ENCODE measurements around the gene GNG12. TPM values are rescaled to one million over a fixed set of nuclear protein-coding genes. Genes with fewer than 3 reads are reported as not detected.

The GNG12 gene
- total and polyA plus RNA-seq, 2 experiments from 2014 or later: 25.4 to 33.9 TPM

GRCh38 chr1:67840449-67840848, 7.2 kb upstream of the GNG12 start:
- no peaks in the 10 kb centered on the region for H3K27me3 ChIP-seq
- H3K36me3 ChIP-seq: no peaks in the 10 kb centered on the region
- H3K4me1 ChIP-seq (ENCODE audit: low read depth): no peaks in the 10 kb centered on the region
- no peak for TF ChIP-seq CTCF (IDR thresholded peaks at IDR 0.05; ENCODE audit: low read depth, low read length)
- H3K27ac ChIP-seq: no peak overlapping the region
- no peaks in the 10 kb centered on the region for H3K9me3 ChIP-seq (ENCODE audit: low read depth)
- peak in 1 of 2 donors; percentile 94 for DNase-seq (ENCODE audit: low read depth in 1 of 2, low spot score in 1 of 2)
- no peak overlapping the region for H3K4me3 ChIP-seq

GRCh38 chr1:67839826-67840225, 6.6 kb upstream of the GNG12 start:
- DNase-seq (ENCODE audit: low read depth in 1 of 2, low spot score in 1 of 2): no peak
- H3K36me3 ChIP-seq: no peaks in the 10 kb centered on the region
- H3K4me3 ChIP-seq: no peak overlapping the region
- TF ChIP-seq CTCF (IDR thresholded peaks at IDR 0.05; ENCODE audit: low read depth, low read length): no peak
- H3K27ac ChIP-seq: no peak overlapping the region
- no peaks in the 10 kb centered on the region for H3K9me3 ChIP-seq (ENCODE audit: low read depth)
- H3K4me1 ChIP-seq (ENCODE audit: low read depth): no peaks in the 10 kb centered on the region
- H3K27me3 ChIP-seq: no peaks in the 10 kb centered on the region

DNA sequence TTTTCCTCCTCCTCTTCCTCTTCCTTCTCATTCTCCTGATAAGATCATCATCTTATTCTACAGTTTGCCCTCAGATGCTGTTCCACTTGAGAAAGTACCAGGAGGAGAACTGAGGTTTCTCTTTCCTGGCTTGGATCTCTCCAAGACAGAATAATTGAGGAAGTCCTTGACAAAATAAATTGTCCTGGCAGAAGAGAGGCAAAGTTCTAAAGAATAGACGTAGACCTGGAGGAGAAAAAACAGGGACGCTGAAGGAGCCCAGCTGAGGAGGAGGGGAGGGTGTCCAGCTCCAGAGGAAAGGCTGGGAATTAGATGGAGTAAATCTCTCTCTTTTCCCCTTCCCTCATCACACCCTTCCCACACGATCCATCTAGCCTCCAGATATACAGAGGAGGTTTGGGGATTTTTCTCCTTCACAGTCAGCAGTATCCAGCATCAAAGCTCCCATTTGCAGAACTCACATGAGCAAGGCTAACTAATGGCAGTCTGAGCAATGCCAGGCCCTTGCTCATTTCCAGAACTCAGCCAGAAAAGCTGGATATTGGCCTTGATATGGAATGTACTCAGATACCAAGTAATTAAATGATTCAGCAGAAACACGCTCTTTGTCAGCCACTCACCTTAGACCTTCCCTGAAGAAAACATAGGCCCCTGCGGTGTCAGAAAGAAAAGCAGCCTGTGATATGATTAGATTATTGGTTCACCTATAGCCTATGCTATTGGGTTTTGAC, 5.1 kb upstream of the GNG12 start:
- Histone ChIP-seq H3K9me3 (ENCODE audit: low read depth) (no peaks in the 10 kb centered on the region), H3K4me3 (no peak overlapping the region), H3K27ac (no peak overlapping the region), H3K4me1 (ENCODE audit: low read depth) (no peaks in the 10 kb centered on the region), H3K36me3 (no peaks in the 10 kb centered on the region), H3K27me3 (no peaks in the 10 kb centered on the region)
- TF ChIP-seq CTCF (IDR thresholded peaks at IDR 0.05; ENCODE audit: low read depth, low read length): no peak
- DNase-seq (ENCODE audit: low read depth in 1 of 2, low spot score in 1 of 2): peak in 1 of 2 donors; percentile 46

DNA sequence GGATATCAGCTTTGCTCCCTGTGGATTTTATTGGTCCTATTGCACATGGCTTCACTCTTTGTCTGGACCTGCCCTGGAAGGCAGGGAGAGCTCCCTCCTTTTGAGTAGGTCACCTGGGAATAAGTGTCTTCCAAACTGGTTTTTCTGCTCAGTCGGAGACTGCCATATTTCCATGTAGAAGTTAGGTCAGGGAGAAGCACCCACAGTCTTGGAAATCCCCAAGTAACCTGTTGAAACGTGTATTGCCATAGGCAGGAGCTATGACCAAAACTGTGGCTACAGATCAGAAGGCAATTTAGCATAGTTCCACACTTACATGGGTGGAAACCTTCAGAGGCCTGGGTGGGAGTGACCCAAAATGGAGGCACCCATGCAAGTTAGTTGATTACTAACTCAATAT, 3.5 kb upstream of the GNG12 start:
- DNase-seq (ENCODE audit: low read depth in 1 of 2, low spot score in 1 of 2): no peak
- no peak for TF ChIP-seq CTCF (IDR thresholded peaks at IDR 0.05; ENCODE audit: low read depth, low read length)
- Histone ChIP-seq H3K27ac (no peak overlapping the region), H3K9me3 (ENCODE audit: low read depth) (no peaks in the 10 kb centered on the region), H3K36me3 (no peaks in the 10 kb centered on the region), H3K27me3 (no peaks in the 10 kb centered on the region), H3K4me3 (no peak overlapping the region), H3K4me1 (ENCODE audit: low read depth) (no peaks in the 10 kb centered on the region)

DNA sequence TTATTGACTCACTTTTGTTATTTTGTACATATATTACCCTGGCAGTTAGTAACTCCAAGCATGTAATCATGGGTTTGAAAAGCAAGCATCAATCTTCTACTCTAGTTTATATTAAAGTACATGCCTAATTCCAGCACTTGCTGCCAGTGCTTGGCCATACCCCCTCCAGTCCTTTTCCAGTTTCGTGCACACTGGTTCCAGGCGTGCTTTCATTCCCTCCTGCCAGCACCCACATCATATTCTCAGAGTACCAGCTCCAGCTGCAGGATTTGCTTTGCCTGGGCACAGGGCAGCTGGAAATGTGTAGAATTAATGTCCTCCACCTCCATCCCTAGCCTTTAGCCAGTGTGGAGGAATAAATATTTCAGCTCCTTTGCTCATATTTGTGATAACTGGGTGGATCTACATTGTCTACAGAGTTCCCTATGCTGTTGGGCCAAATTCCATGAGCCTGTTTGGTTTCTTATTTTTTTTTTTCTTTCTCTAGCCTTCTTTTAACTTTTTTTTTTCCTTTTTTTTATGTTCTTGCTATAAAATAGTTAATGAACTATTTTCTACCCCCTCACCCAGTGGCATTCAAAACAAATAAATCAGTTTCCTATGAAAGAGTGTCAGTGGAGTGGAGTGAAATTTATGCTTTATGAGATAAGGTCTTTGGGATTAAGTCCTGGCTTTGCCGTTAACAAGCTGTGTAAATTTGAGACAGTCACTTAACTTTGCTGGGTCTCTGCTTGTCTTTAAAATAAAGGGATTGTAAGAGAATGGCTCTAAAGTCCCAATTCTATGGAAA, 2.6 kb upstream of the GNG12 start:
- no peak for DNase-seq (ENCODE audit: low read depth in 1 of 2, low spot score in 1 of 2)
- Histone ChIP-seq H3K36me3 (no peaks in the 10 kb centered on the region), H3K4me3 (no peak overlapping the region), H3K4me1 (ENCODE audit: low read depth) (peaks cover 7% of the 10 kb centered on the region), H3K9me3 (ENCODE audit: low read depth) (no peaks in the 10 kb centered on the region), H3K27ac (no peak overlapping the region), H3K27me3 (no peaks in the 10 kb centered on the region)
- no peak for TF ChIP-seq CTCF (IDR thresholded peaks at IDR 0.05; ENCODE audit: low read depth, low read length)

Data from cardiac muscle cell (in vitro differentiated cells and primary cell).